GM12891 (cell line): Measurements from ENCODE around the gene CDHR5.
A peak's percentile ranks its signal among the peaks of the same experiment; 100 is the strongest.

ENCODE experiments used
- DNase-seq: peaks from one replicate; pipeline ENCODE4 v3.0.0; 2011; ENCODE audit warnings: low spot score; ENCODE audit not compliant: insufficient read length
- FAIRE-seq: peaks from 2 replicates; lab custom pipeline; 2011; peaks lifted over from hg19 to GRCh38; lab: Jason Lieb, UNC
- PAX5 ChIP-seq: IDR thresholded peaks from 2 replicates; pipeline ENCODE4 v1.6.1; 2011; ENCODE audit warnings: low read length, moderate library complexity, mild to moderate bottlenecking; ENCODE audit not compliant: insufficient read depth, severe bottlenecking
- POLR2A ChIP-seq: IDR thresholded peaks from 2 replicates; pipeline ENCODE4 v1.6.1; 2011; ENCODE audit warnings: low read depth, low read length, control low read depth
- POLR2AphosphoS5 ChIP-seq: IDR thresholded peaks from 2 replicates; pipeline ENCODE4 v1.6.1; 2011; ENCODE audit warnings: low read depth, low read length, control low read depth
- POU2F2 ChIP-seq: IDR thresholded peaks from 2 replicates; pipeline ENCODE4 v1.6.1; 2011; ENCODE audit warnings: low read depth, mild to moderate bottlenecking, control low read depth, low read length, moderate library complexity
- SPI1 ChIP-seq: IDR thresholded peaks from 2 replicates; pipeline ENCODE4 v1.6.1; 2011; ENCODE audit warnings: low read depth, low read length, control low read depth
- TAF1 ChIP-seq: IDR thresholded peaks from 2 replicates; pipeline ENCODE4 v1.6.1; 2011; ENCODE audit warnings: low read depth, low read length, control low read depth

The CDHR5 gene

DNA sequence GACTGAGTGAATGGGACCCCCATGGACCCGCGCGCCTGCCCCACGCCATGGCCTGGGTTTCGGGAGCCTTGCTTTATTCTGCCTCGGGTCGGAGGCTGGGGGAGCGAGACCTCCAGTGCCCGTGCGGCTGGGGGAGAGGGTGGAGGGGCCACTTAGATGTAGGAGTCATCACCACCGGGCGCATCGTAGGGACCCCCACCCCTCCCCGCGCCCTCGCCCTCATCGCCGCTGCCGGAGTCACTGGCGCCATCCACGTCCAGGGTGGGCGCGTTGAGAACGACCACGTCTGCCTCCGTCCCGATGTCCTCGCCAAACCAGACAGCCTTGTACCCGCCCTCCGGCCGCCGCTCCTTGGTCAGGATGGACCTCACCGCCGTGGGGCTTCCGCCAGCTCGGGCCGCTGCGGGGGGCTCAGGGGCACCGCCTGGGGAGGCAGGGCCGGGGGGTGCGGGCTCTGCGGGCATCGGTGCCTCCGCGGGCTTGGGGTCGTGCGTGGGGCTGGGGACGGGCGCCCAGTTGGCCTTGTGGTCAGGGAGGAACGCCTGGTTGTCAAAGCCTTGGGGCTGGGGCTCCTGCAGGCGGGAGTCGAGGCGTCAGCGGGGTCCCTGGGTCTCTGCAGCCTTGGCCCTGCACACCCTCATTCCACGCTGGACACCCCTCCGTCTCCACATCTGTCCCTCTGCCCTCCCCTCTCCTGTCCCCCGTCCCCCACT lies 7.4 kb downstream of the CDHR5 start:
- TF ChIP-seq POLR2AphosphoS5 (no peak), TAF1 (no peak), POU2F2 (no peak), SPI1 (no peak), POLR2A (no peak), PAX5 (no peak)
- DNase-seq, result no peak
- no peak for FAIRE-seq

DNA sequence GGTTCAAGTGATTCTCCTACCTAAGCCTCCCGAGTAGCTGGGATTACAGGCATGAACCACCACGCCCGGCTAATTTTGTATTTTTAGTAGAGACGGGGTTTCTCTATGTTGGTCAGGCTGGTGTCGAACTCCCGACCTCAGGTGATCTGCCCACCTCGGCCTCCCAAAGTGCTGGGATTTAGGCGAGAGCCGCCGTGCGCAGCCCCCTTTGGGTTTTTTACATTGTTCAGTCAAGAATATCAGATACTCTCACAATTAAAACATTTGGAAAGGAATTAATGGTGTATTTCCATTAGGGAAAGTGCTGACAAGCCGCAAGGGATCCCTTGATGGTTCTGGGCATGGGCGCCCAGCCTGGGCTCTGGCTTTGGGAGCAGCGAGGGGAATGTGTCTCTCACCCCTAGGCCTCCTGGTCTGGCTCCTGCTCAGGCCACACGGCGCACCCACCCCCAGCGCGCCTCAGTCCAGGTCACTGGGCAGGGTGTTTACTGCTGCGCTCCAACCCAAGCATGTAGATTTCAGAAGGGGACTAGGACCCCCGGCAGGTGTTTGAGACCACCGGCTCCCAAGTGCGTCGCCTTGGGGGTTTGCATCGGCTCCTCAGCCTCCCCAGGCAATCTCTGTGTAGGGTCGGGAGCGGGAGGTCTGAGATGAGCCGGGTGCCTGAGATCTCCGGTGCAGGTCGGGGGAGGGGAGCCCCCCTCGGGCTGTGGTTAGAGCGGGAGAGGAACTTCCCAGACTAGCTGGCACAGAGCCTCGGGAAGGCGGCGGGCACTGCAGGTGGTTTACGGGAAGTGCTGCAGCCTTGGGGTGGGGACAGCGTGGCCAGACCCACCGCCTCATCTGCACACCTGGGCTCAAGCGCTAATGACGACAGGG lies 8.2 kb downstream of the CDHR5 start:
- TF ChIP-seq PAX5, result no peak
- no peak for TF ChIP-seq POU2F2
- no peak for TF ChIP-seq POLR2AphosphoS5
- no peak for TF ChIP-seq POLR2A
- TF ChIP-seq SPI1, result no peak
- no peak for TF ChIP-seq TAF1
- DNase-seq, result no peak
- FAIRE-seq, result no peak

DNA sequence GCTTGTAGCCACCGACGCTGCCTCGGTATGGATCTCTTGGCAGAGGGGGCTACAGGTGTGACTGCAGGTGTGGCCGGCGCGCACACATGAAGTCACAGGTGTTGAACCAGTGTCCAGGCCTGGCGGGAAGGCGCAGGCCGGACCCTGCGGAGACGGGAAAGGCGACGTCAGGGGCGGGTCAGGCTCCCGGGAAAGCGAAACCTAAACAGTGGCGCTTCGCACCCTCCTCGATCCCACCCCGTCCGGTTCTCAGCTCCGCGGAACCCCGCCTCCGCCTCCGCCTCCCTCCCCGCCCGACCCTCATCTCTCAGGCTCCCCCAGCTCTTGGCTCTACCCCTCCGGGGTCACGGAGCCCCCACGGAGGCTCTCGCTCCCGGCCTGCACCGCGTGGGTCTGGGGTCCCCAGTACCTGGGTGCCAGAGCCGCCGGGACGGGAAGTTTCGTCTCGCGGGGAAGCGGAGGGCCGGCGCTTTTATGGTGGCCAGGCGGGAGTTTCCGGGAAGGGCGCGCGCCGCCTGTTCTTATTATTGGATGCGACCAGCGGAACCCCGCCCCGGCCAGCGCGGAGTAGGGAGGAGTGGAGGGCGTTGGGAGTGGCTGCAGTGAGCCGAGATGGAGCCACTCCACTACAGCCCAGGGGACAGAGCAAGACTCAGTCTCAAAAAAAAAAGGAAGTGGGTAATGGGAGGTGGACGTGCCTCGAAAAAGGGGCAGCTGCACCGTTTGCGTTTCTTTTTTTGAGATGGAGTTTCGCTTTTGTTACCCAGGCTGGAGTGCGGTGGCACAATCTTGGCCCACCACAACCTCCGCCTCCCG lies 9.0 kb downstream of the CDHR5 start, which contains the start of gene IRF7:
Gene IRF7 (minus strand): TSS at position 447 of the 816 bp plus-strand sequence. CDS start 586 bp downstream, outside the sequence.
- TF ChIP-seq SPI1 (peak; percentile 98), POLR2AphosphoS5 (peak; percentile 90), TAF1 (peak; percentile 58), POLR2A (peak; percentile 85), POU2F2 (peak; percentile 5; the same call in 1 of the 2 replicates), PAX5 (no peak)
- DNase-seq (peak; percentile 96), FAIRE-seq (peak; percentile 97)

DNA sequence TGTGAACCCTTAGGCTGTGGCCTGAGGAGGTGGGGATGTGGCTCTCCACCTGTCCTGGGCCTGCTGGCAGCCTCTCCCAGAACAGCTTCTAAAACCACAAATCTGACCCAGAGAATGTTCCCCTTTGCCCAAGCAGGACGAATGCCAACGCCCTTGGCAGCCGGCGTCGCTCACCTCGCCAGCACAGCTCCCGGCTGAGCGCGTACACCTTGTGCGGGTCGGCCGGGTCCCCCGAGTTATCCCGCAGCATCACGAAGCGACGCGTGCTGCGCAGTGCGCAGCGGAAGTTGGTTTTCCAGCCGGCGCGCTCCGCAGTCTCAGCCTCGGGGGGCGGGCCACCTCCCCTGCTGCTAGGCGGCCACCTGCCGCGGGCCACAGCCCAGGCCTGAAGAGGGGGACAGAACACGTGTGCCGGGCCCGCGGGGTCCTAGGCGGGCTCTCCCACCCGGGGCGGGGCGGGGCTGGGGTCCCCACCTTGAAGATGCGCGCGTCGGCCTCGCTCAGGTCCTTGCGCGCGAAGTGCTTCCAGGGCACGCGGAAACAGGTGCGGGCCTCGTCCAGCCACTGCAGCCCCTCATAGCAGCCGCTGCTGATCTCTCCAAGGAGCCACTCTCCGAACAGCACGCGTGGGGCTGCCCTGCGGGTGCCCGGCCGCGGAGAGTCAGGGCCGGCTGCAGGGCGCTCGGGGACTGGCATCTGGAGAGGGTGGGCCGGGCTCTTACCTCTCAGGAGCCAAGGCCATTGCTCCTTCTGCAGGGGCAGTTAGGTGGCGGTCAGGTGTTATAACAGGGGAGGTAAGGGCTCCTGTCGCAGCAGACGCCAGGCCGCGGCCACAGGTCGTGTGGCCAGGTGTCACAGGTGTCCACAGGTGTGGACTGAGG lies 9.9 kb downstream of the CDHR5 start:
- peak; percentile 32; the same call in 1 of the 2 replicates for TF ChIP-seq TAF1
- no peak for TF ChIP-seq PAX5
- no peak for TF ChIP-seq POU2F2
- FAIRE-seq (no peak), DNase-seq (no peak)

DNA sequence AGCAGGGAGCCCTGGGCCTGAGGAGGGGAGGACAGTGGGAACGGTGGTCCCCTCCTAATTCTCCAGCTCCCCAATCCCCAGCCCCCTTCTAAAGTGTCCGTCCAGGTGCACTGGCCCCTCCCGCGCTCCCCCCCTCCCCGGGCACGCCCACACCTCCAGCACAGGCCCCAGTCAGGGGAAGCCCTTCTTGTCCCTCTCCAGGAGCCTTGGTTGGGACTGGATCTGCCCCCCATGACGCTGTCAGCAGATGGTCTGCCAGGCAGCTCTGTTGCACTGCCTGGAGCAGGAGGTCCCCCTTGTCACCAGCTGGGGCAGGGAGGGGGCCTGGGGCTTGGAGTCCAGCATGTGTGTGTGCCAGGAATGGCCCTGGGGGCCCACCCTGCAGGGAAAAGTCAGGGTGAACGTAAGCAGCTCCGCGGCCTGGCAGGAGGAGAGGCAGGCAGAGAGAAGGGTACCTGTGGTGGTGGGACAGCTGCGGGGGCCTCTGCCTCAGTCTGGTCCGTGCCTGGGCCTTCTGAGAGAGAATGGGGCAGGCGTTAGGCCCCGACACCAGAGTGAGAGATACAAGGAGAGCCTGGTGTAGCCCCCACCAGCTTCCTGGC lies 10.6 kb downstream of the CDHR5 start:
- no peak for DNase-seq
- peak; percentile 28 for FAIRE-seq
- TF ChIP-seq POLR2AphosphoS5 (no peak; the same call in 1 of the 2 replicates), POU2F2 (peak; percentile 29; the same call in 1 of the 2 replicates), POLR2A (no peak)

DNA sequence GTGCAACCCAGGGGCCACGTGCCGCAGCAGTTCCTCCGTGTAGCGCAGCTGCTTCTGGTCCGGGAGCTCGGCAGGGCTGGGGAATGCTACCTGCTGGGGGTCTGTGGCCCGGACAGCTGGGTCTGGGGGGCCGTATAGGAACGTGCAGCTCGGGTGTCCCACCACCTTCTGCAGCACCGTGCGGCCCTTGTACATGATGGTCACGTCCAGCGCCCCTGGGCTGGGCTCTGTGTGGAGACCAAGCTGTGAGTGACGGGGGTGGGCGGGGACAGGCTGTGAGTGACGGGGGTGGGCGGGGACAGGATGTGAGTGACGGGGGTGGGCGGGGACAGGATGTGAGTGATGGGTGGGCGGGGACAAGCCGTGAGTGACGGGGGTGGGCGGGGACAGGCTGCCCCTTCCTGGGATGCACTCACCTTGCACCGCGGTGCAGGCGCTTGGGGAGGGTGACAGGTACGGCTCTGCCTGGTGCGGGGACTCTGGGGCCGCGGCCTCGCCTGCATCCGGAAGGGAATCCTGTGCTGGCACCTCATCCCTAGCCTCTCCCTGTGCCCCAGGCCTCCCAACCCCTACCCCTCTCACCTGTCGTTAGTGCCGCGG lies 11.3 kb downstream of the CDHR5 start:
- DNase-seq (peak; percentile 72), FAIRE-seq (peak; percentile 95)
- TF ChIP-seq POLR2AphosphoS5, result 0 out of 2 replicates have a peak, but pooled peaks have one; percentile 35
- TF ChIP-seq POLR2A, result peak; percentile 31; the same call in 1 of the 2 replicates
- TF ChIP-seq POU2F2, result no peak
- 0 out of 2 replicates have a peak, but pooled peaks have one; percentile 28 for TF ChIP-seq TAF1

DNA sequence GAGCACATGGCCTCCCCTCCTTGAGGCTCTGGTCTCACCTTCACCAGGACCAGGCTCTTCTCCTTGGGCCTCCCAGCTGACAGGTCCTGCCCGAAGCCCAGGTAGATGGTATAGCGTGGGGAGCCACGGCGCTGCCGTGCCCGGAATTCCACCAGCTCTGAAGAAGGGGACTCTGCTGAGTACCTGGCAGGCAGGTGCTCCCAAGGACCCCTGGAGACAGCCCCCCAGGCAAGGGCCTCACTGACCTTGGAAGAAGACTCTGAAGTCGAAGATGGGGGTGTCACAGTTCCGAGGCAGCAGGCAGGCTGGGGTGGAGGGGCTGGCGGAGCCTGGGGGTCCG lies 11.8 kb downstream of the CDHR5 start:
- no peak for FAIRE-seq
- TF ChIP-seq SPI1 (no peak), POU2F2 (no peak), POLR2AphosphoS5 (peak; percentile 44; the same call in 1 of the 2 replicates), PAX5 (no peak)
- DNase-seq, result no peak

DNA sequence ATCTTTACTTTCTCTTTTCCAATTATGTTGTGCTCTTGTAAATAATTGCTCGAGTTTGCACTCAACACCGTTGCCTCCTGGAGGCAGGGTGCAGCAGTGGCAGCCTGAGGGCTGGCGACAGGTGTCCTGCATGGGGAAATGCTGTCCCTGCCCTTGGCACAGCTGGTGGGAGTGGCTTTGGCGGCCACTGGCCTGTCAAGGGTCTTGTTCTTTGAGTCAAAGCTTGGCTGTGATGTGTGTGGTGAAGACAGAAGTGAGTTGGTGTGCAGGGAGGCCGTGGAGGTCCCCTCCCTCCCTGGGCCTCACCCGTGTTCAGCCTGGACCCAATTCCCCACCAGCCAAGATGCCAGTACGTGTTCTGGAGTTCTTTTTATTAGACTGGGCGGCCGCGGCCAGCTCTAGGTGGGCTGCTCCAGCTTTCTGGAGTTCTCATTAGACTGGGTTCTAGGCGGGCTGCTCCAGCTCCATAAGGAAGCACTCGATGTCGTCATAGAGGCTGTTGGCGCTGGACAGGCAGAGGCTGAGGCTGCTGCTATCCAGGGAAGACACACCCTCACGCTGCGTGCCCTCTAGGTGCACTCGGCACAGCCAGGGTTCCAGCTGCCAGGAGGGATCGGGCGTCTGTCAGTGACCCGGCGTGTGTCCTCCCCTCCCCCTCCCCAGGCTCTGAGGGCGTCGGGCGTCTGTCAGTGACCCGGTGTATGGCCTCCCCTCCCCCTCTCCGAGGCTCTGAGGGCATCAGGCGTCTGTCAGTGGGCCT lies 12.4 kb downstream of the CDHR5 start:
- TF ChIP-seq POLR2AphosphoS5 (no peak), TAF1 (no peak), POLR2A (no peak; the same call in none of the 2 replicates), POU2F2 (no peak)
- DNase-seq (no peak), FAIRE-seq (peak; percentile 58)
